HG02943 (cell line): ENCODE data around the gene MAP3K19.
"Not testable (repeated sequence)": the region's sequence is repeated elsewhere in the genome, so short reads cannot be mapped to it uniquely, and the experiment has no call there.

Source experiments
- ATAC-seq: cut with Tn5 transposase; IDR thresholded peaks from one replicate; pipeline ENCODE4 v1.9.1; 2021; ENCODE audit warnings: mild to moderate bottlenecking, low read depth, moderate library complexity; ENCODE audit not compliant: unreplicated experiment

Gene MAP3K19

DNA sequence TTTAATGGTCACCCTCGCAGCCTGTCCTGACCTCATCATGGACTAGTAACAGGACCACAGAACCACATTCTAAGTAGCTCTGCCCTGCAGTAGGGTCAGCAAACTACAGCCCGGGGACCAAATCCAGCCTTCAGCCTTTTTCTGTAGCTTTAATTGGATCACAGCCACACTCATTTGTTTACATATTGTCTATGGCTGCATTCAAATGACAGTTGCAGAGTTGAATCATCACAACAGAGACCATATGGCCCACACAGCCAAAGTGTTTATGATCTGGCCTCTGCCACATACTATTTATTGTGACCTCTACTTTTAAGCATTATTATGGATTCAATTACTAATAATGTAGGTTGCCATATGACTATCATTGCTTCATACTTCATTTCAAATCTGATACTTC, 47.7 kb downstream of the MAP3K19 start:
- no peak for ATAC-seq

- no peak for ATAC-seq
These were observed 58.1 kb downstream of the MAP3K19 start for GRCh38 chr2:134988994-134989605.

- no peak for ATAC-seq
These were observed 62.2 kb downstream of the MAP3K19 start for GRCh38 chr2:134985061-134985460.

DNA sequence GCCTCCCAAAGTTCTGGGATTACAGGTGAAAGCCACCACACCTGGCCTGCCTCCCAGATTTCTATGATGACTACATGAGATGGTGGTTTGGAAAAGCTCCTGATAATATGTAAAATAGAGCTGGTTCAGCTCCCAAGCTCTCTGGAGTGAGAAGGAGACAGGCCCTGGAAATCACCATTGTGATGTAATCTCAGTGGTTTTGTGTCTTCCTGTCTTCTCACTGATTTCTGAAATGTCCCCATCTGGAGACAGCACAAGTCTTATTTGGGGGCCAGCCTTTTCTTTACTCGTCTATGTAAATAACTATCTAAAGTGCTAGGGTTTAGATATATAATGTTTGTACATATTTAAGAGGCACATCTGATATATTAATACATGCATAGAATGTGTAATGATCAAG, 64.6 kb downstream of the MAP3K19 start:
- no peak for ATAC-seq

GRCh38 chr2:134980639-134981038, 66.6 kb downstream of the MAP3K19 start:
- ATAC-seq: no peak

DNA sequence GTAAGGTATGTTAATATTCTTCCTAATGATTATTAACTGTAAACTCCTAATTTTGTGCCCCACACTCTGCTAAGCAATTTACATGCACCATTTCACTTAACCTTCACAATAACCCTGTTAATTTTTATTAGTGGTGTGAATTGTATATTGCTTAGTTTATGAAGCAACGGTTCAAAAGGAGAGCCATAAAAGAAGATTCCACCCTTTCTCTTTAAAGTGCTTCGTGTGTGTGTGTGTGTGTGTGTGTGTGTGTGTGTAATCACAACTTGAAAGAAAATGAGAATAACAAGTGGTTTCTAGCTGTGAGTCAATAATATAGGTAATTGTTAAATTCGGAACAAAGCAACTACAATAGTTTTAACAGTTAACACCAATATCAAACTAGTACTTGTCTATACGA, 68.0 kb downstream of the MAP3K19 start:
- no peak for ATAC-seq

DNA sequence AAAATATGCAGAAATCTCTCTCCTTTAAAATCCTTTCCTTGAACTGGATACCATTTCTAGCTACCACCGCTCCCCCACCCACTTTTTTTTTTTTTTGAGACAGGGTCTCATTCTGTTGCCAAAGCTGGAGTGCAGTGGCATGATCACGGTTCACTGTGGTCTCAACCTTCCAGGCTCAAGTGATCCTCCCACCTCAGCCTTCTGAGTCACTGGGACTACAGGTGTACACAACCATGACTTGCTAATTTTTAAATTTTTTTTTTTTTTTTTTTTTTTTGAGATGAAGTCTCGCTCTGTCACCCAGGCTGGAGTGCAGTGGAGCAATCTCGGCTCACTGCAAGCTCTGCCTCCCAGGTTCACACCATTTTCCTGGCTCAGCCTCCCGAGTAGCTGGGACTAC, 70.1 kb downstream of the MAP3K19 start:
- ATAC-seq: not testable (repeated sequence)

GRCh38 chr2:134976074-134976702, 71.1 kb downstream of the MAP3K19 start:
- ATAC-seq: no peak

DNA sequence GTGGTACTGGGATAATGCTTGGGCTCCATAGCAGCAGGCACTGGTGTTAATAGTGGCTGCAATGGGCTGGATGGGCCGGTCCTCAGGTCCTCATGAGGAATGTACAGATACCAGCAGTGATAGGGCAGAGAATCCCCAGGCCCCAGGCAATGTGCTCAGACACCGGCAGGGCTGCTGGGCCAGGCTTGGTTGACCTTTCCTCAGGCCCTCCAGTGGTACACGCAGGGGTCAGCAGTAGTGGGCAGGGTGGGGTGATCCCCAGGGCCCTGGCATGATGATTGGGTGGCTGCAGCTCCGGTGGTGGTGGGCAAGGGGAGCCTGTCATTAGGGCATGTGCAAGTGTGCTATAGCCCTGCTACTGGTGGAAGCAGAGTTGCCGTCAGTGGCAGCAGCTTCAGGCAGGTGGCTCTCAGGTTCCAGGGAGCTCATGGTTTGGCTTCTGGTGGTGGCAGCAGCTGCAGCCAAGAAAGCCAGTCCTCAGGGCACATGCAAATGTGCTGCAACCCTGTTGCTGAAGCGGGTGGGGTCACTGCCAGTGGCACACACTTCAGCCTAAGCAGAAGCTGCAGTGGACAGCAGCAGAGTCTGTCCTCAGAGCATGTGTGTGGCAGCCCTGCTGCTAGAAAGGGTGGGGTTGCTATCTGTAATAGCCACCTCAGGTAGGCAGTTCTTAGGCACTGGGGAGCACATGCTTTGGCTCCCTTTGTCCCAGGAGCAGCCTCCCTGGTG, 71.8 kb downstream of the MAP3K19 start:
- ATAC-seq: no peak

- ATAC-seq: no peak
These were observed 73.8 kb downstream of the MAP3K19 start for GRCh38 chr2:134973241-134974138.

GRCh38 chr2:134967166-134967565, 80.1 kb downstream of the MAP3K19 start:
- not testable (repeated sequence) for ATAC-seq

DNA sequence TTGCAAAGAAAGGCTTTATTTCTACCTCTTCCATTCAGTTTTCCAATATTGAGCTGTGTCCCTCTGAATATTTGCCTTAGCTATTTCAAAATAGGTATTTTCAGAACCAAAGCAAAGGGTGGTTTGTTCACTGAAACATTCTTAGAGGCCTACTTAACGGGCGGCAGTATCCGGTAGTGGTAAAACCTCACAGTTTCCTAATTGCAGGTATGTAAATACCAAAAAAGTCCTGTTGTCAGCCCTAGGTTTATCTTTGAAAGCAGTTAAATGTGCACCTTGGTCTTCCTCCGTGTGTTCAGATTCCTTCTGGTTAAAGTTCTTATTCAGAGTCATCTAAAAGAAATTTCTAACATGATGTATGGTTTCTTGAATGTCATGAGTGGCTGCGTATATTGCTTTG, 89.8 kb downstream of the MAP3K19 start:
- no peak for ATAC-seq

DNA sequence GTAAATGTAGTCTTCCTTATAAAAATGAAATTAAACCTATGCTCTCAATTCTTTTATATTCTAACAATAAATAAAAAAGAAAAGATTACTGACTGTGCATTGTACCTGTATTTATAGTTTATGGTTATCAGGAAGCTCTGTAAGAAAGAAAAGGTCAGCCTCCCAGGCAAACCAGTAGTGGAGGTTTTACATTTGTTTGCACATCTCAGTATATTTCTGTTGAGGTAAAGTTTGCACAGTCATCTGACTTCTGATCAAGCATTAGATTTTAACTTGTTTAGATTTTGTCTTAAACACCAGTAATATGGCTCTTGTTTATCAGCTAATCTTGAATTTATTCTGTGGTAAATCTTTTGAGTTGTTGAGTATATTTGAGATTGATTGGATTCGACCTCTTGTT, 91.5 kb downstream of the MAP3K19 start:
- no peak for ATAC-seq

GRCh38 chr2:134954065-134954464, 93.2 kb downstream of the MAP3K19 start:
- no peak for ATAC-seq

DNA sequence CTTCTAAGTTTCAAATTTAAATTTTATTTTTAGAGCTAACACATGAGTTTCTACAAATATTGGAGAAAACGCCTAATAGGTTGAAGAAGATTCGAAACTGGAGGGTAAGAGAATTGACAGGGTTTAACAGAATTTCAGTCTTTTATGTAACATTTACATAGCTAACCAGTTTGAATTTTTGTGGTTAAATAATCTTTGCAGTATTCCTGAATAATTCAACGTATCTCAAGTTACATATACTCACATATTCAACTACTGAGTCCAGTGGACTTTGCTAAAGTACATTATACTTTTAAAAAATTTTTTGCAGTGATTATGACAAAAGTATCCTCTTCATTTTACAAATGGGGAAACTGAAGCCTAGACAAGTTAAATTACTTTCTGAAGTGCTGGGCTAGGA, 94.6 kb downstream of the MAP3K19 start:
- ATAC-seq: no peak

DNA sequence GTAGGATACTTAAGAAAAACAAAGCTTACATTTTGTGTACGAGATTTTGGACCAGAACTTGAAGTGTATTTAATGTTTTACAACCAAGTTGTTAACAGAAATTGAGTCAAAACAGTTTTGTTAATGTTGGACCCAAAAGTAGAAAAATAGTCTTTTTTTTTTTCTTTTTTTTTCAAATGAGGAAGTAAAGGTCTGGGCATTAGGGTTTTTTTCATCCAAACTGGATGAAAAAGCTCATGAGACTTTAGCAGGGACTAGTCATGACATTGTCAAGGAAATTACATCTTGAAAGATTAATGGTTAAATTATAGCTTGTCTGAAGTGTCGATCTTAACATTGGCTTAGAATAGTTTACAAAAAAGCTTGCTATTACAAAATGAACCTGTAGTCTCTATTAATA, 96.4 kb downstream of the MAP3K19 start:
- ATAC-seq: no peak

DNA sequence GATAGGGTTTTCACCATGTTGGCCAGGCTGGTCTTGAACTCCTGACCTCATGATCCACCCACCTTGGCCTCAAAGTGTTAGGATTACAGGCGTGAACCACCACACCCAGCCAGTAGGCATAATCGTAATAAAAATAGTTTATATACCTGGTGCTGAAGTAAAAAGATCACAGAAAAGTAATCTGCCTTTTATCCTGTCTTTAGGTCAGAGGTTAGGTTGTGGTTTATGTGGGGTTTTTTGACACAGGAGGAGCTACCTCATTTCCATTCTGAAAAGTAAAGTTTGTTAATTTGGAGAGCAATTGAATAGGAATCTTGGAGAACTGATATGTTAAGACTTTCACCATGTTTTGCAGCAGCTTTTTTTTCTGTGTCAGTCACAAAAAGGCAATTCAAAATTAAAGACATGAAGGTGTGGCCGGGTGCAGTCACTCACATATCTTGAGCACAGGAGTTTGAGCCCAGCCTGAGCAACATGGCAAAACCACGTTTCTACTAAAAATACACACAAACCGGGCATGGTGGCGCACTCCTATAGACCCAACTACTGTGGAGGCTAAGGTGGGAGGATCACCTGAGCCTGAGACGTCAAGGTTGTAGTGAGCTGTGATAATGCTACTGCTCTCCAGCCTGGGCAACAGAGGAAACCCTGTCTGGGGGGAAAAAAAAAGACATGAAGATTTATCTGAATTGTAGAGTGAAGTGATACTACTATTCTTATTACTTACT, 97.1 kb downstream of the MAP3K19 start:
- no peak for ATAC-seq

- no peak for ATAC-seq
These were observed 101.2 kb downstream of the MAP3K19 start for GRCh38 chr2:134946073-134946472.

DNA sequence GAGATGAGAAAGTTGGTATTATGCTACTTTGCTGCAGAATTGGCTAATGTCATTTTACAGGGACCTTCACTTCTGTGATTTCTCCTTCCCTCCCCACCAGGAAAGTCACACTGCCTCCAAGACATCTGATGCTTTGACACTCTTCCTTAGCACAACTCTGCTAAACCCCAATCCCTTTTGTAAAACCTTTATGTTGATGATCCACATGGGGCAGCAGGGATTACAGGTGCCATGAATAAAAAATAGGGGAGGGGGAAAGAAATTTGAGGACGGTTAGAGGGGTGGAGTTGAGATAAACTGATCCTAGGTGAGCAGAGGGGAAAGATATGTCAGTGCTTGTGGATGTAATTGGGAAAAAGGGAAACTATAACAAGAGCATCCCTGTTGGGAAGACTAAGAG, 102.3 kb downstream of the MAP3K19 start:
- no peak for ATAC-seq

DNA sequence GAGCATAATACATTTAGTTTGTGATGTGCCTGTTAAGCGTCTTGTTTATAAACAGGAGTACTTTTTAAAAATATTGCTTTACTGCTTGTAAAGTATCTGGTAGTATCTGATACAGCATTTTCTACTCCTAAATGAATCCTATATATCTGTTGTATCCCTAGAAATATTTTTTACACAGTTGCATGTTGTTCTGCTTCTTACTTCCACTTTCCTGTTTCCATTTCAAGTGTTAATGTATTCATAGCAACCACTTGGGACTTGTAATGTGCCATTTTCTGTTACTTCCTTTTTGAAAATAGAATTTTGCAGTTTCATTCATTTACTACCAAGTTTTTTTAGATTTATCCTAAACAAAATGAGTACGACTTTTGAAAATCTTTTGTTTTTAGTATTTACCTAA, 103.7 kb downstream of the MAP3K19 start:
- peak; percentile 77 for ATAC-seq
